ENCODE results near the gene AGRP.
A peak's percentile ranks its signal among the peaks of the same experiment; 100 is the strongest.

AGRP gene

GRCh38 chr16:67446968-67447507 is 36.3 kb downstream of the AGRP start:
- H3K4me3 ChIP-seq (ENCODE audit: low read length in 2 of 2): no peak overlapping the region
- H3K27me3 ChIP-seq (ENCODE audit: control insufficient read depth in 2 of 2, insufficient read depth in 2 of 2, low read length in 2 of 2): no peaks in the 10 kb centered on the region
- H3K9ac ChIP-seq (ENCODE audit: low read depth in 1 of 2, low read length in 2 of 2): peak overlapping the region; percentile 32 to 70
- H3K27ac ChIP-seq (ENCODE audit: low read depth in 2 of 2, low read length in 2 of 2): peak overlapping the region; percentile 93 to 94
- H3K36me3 ChIP-seq (ENCODE audit: control insufficient read depth in 2 of 2, insufficient read depth in 2 of 2, low read length in 2 of 2): peaks cover 52 to 55% of the 10 kb centered on the region in 2 donors
- no peaks in the 10 kb centered on the region for H3K9me3 ChIP-seq (ENCODE audit: control insufficient read depth in 2 of 2, low read length in 2 of 2)
- peaks cover 94 to 98% of the 10 kb centered on the region in 2 donors for H3K4me1 ChIP-seq (ENCODE audit: control insufficient read depth in 2 of 2, insufficient read depth in 2 of 2, low read length in 2 of 2)

- no peaks in the 10 kb centered on the region for H3K27me3 ChIP-seq (ENCODE audit: control insufficient read depth in 2 of 2, insufficient read depth in 2 of 2, low read length in 2 of 2)
- peak overlapping the region; percentile 93 to 94 for H3K27ac ChIP-seq (ENCODE audit: low read depth in 2 of 2, low read length in 2 of 2)
- peak overlapping the region in 1 of 2 donors; percentile 13 for H3K4me3 ChIP-seq (ENCODE audit: low read length in 2 of 2)
- no peaks in the 10 kb centered on the region for H3K9me3 ChIP-seq (ENCODE audit: control insufficient read depth in 2 of 2, low read length in 2 of 2)
- peak overlapping the region; percentile 44 to 70 for H3K9ac ChIP-seq (ENCODE audit: low read depth in 1 of 2, low read length in 2 of 2)
- peaks cover 43 to 51% of the 10 kb centered on the region in 2 donors for H3K36me3 ChIP-seq (ENCODE audit: control insufficient read depth in 2 of 2, insufficient read depth in 2 of 2, low read length in 2 of 2)
- peaks cover 94 to 96% of the 10 kb centered on the region in 2 donors for H3K4me1 ChIP-seq (ENCODE audit: control insufficient read depth in 2 of 2, insufficient read depth in 2 of 2, low read length in 2 of 2)
Measured at GRCh38 chr16:67445913-67446907, 37.1 kb downstream of the AGRP start.

- Histone ChIP-seq H3K4me1 (ENCODE audit: control insufficient read depth in 2 of 2, insufficient read depth in 2 of 2, low read length in 2 of 2) (peaks cover 94 to 96% of the 10 kb centered on the region in 2 donors), H3K27me3 (ENCODE audit: control insufficient read depth in 2 of 2, insufficient read depth in 2 of 2, low read length in 2 of 2) (no peaks in the 10 kb centered on the region), H3K9ac (ENCODE audit: low read depth in 1 of 2, low read length in 2 of 2) (peak overlapping the region; percentile 44 to 70), H3K4me3 (ENCODE audit: low read length in 2 of 2) (no peak overlapping the region), H3K36me3 (ENCODE audit: control insufficient read depth in 2 of 2, insufficient read depth in 2 of 2, low read length in 2 of 2) (peaks cover 37 to 46% of the 10 kb centered on the region in 2 donors), H3K9me3 (ENCODE audit: control insufficient read depth in 2 of 2, low read length in 2 of 2) (no peaks in the 10 kb centered on the region), H3K27ac (ENCODE audit: low read depth in 2 of 2, low read length in 2 of 2) (peak overlapping the region; percentile 93 to 94)
Measured at GRCh38 chr16:67445441-67445912, 37.9 kb downstream of the AGRP start.

GRCh38 chr16:67445126-67445426 is 38.3 kb downstream of the AGRP start:
- Histone ChIP-seq H3K4me1 (ENCODE audit: control insufficient read depth in 2 of 2, insufficient read depth in 2 of 2, low read length in 2 of 2) (peaks cover 94 to 96% of the 10 kb centered on the region in 2 donors), H3K4me3 (ENCODE audit: low read length in 2 of 2) (no peak overlapping the region), H3K9ac (ENCODE audit: low read depth in 1 of 2, low read length in 2 of 2) (peak overlapping the region; percentile 36 to 70), H3K27me3 (ENCODE audit: control insufficient read depth in 2 of 2, insufficient read depth in 2 of 2, low read length in 2 of 2) (no peaks in the 10 kb centered on the region), H3K9me3 (ENCODE audit: control insufficient read depth in 2 of 2, low read length in 2 of 2) (no peaks in the 10 kb centered on the region), H3K36me3 (ENCODE audit: control insufficient read depth in 2 of 2, insufficient read depth in 2 of 2, low read length in 2 of 2) (peaks cover 36 to 48% of the 10 kb centered on the region in 2 donors), H3K27ac (ENCODE audit: low read depth in 2 of 2, low read length in 2 of 2) (peak overlapping the region; percentile 93 to 94)

- peaks cover 88 to 93% of the 10 kb centered on the region in 2 donors for H3K4me1 ChIP-seq (ENCODE audit: control insufficient read depth in 2 of 2, insufficient read depth in 2 of 2, low read length in 2 of 2)
- H3K36me3 ChIP-seq (ENCODE audit: control insufficient read depth in 2 of 2, insufficient read depth in 2 of 2, low read length in 2 of 2): peaks cover 34 to 44% of the 10 kb centered on the region in 2 donors
- peak overlapping the region; percentile 94 to 97 for H3K27ac ChIP-seq (ENCODE audit: low read depth in 2 of 2, low read length in 2 of 2)
- no peaks in the 10 kb centered on the region for H3K27me3 ChIP-seq (ENCODE audit: control insufficient read depth in 2 of 2, insufficient read depth in 2 of 2, low read length in 2 of 2)
- H3K9me3 ChIP-seq (ENCODE audit: control insufficient read depth in 2 of 2, low read length in 2 of 2): no peaks in the 10 kb centered on the region
- peak overlapping the region; percentile 36 to 70 for H3K9ac ChIP-seq (ENCODE audit: low read depth in 1 of 2, low read length in 2 of 2)
- no peak overlapping the region for H3K4me3 ChIP-seq (ENCODE audit: low read length in 2 of 2)
Measured at GRCh38 chr16:67444259-67445125, 38.9 kb downstream of the AGRP start.

DNA sequence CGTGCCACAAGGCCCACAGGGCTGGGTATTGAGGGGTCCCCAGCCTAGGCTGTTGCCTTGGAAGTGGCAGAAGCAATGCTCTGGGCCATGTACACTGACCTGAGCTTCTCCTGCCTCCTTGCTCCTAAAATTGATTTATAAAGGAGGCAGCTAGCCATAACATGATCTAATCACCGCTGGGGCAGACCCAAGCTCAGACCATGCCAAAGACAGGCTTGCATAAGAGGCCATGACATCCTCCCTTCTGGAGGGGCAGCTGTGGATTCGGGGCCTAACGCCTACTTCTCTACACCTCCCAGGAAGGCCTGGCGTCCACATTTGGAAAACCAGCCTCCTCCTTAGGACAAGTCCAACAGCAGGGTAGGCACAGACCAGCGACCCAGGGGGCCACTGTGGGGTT is 40.1 kb downstream of the AGRP start:
- H3K4me3 ChIP-seq (ENCODE audit: low read length in 2 of 2): no peak overlapping the region
- H3K36me3 ChIP-seq (ENCODE audit: control insufficient read depth in 2 of 2, insufficient read depth in 2 of 2, low read length in 2 of 2): peaks cover 42 to 54% of the 10 kb centered on the region in 2 donors
- H3K27ac ChIP-seq (ENCODE audit: low read depth in 2 of 2, low read length in 2 of 2): peak overlapping the region; percentile 94 to 97
- peaks cover 77 to 80% of the 10 kb centered on the region in 2 donors for H3K4me1 ChIP-seq (ENCODE audit: control insufficient read depth in 2 of 2, insufficient read depth in 2 of 2, low read length in 2 of 2)
- no peaks in the 10 kb centered on the region for H3K9me3 ChIP-seq (ENCODE audit: control insufficient read depth in 2 of 2, low read length in 2 of 2)
- peak overlapping the region in 1 of 2 donors; percentile 70 for H3K9ac ChIP-seq (ENCODE audit: low read depth in 1 of 2, low read length in 2 of 2)
- no peaks in the 10 kb centered on the region for H3K27me3 ChIP-seq (ENCODE audit: control insufficient read depth in 2 of 2, insufficient read depth in 2 of 2, low read length in 2 of 2)

DNA sequence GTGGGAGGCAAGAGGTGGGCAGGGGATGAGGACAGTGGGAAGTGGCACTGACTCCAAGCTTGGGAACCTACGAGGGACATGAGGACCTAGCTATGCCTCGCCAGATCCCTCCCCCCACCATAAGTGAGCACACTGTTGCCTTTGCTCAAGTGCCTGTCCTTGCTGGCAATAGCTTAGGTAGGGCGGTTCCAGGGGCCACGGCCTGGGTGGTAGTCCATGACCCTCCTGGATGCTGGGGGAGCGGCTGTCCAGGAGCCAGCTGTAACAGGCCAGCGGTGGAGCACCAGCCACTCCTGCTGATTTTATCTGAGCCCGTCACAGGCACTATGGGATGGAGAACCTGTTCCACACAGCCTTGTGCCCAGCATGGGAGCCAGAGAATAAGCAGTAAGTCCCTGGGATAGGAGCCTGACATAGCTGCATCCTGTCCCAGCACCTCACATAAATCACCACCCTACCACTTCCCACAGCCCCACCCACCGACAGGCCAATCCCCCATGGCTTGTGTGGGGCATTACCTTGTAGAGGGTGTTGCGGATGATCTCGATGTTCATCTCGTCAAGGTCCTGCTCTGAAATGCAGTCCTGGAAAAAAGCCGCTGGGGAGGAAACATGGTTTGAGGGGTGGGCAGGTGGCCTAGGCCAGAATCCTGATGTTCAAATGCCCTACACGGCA is 40.6 kb downstream of the AGRP start:
- H3K27ac ChIP-seq (ENCODE audit: low read depth in 2 of 2, low read length in 2 of 2): peak overlapping the region; percentile 94 to 97
- H3K4me1 ChIP-seq (ENCODE audit: control insufficient read depth in 2 of 2, insufficient read depth in 2 of 2, low read length in 2 of 2): peaks cover 73 to 75% of the 10 kb centered on the region in 2 donors
- H3K36me3 ChIP-seq (ENCODE audit: control insufficient read depth in 2 of 2, insufficient read depth in 2 of 2, low read length in 2 of 2): peaks cover 48 to 55% of the 10 kb centered on the region in 2 donors
- H3K9ac ChIP-seq (ENCODE audit: low read depth in 1 of 2, low read length in 2 of 2): peak overlapping the region; percentile 54 to 85
- H3K27me3 ChIP-seq (ENCODE audit: control insufficient read depth in 2 of 2, insufficient read depth in 2 of 2, low read length in 2 of 2): no peaks in the 10 kb centered on the region
- no peak overlapping the region for H3K4me3 ChIP-seq (ENCODE audit: low read length in 2 of 2)
- H3K9me3 ChIP-seq (ENCODE audit: control insufficient read depth in 2 of 2, low read length in 2 of 2): no peaks in the 10 kb centered on the region

DNA sequence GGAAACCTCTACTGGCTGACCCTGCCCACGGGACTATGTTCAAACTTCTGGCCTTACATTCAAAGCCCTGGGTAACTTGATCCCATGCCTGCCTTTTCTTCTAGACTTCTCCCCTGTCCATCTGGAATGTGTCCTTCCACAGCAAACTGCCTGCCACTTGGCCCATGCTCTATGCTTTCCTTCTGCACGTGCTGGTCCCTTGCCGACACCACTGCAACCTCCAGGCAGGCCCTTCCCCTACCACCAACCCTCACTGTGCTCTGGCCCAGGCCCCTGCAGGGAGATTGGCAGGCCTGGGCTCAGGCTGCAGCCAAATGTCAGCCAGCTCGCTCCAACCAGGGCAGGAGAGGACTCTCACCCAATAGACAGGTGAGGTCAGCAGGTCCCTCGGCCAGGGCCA is 41.4 kb downstream of the AGRP start:
- Histone ChIP-seq H3K36me3 (ENCODE audit: control insufficient read depth in 2 of 2, insufficient read depth in 2 of 2, low read length in 2 of 2) (peaks cover 52 to 59% of the 10 kb centered on the region in 2 donors), H3K4me1 (ENCODE audit: control insufficient read depth in 2 of 2, insufficient read depth in 2 of 2, low read length in 2 of 2) (peaks cover 65 to 67% of the 10 kb centered on the region in 2 donors), H3K27me3 (ENCODE audit: control insufficient read depth in 2 of 2, insufficient read depth in 2 of 2, low read length in 2 of 2) (no peaks in the 10 kb centered on the region), H3K9ac (ENCODE audit: low read depth in 1 of 2, low read length in 2 of 2) (peak overlapping the region; percentile 54 to 85), H3K27ac (ENCODE audit: low read depth in 2 of 2, low read length in 2 of 2) (peak overlapping the region; percentile 94 to 97), H3K9me3 (ENCODE audit: control insufficient read depth in 2 of 2, low read length in 2 of 2) (no peaks in the 10 kb centered on the region), H3K4me3 (ENCODE audit: low read length in 2 of 2) (no peak overlapping the region)

DNA sequence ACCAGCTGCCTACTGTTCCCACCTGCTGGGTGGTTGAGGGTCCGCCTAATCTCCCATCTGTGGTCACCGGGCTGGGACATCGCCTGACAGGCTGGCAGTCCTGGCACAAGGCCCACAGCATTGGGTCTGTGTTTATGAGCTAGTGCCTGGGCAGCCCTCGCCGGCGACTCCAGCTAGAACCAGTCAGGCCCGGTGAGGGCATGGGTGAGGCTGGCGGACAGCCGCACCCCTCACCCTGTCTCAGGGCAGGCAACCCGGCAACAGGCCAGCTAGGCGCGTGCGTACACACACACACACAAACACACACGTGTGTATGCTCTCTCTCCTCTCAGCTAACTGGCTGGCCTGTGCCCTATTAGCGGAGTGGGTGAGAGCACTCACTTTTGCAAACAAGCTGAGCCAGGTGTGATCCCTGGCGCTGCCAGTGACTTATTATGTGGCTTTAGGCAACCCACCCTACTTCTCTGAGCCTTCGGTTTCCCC is 42.0 kb downstream of the AGRP start:
- no peaks in the 10 kb centered on the region for H3K27me3 ChIP-seq (ENCODE audit: control insufficient read depth in 2 of 2, insufficient read depth in 2 of 2, low read length in 2 of 2)
- no peaks in the 10 kb centered on the region for H3K9me3 ChIP-seq (ENCODE audit: control insufficient read depth in 2 of 2, low read length in 2 of 2)
- peaks cover 59 to 61% of the 10 kb centered on the region in 2 donors for H3K4me1 ChIP-seq (ENCODE audit: control insufficient read depth in 2 of 2, insufficient read depth in 2 of 2, low read length in 2 of 2)
- H3K27ac ChIP-seq (ENCODE audit: low read depth in 2 of 2, low read length in 2 of 2): peak overlapping the region; percentile 94 to 97
- peak overlapping the region; percentile 70 to 86 for H3K9ac ChIP-seq (ENCODE audit: low read depth in 1 of 2, low read length in 2 of 2)
- peaks cover 57 to 65% of the 10 kb centered on the region in 2 donors for H3K36me3 ChIP-seq (ENCODE audit: control insufficient read depth in 2 of 2, insufficient read depth in 2 of 2, low read length in 2 of 2)
- no peak overlapping the region for H3K4me3 ChIP-seq (ENCODE audit: low read length in 2 of 2)

Measured in mucosa of rectum (tissue), 2 donors.